AG04449 (cell line): ENCODE data around the gene SUSD6.

ENCODE experiments used
- CTCF ChIA-PET: fragments of 350-600 bp; formaldehyde crosslinking; extraction: SDS; loops from one replicate; lab custom pipeline; 2021; ENCODE audit warnings: antibody characterized with exemption; lab: Yijun Ruan, JAX
- POLR2A ChIA-PET: fragments of 400-600, 350-600 bp; formaldehyde crosslinking; extraction: SDS; loops from one replicate; lab custom pipeline; 2020; ENCODE audit warnings: antibody characterized with exemption, inconsistent platforms; lab: Yijun Ruan, JAX
- DNase-seq: peaks from one replicate; pipeline ENCODE4 v3.0.0-alpha.2; 2010; ENCODE audit warnings: low read depth, low spot score
- H3K4me3 ChIP-seq: 2 replicates; pipeline ENCODE4 v1.5.1; 2011; ENCODE audit warnings: low read depth, mild to moderate bottlenecking, control low read depth, low read length
- CTCF ChIP-seq: IDR thresholded peaks from one replicate; pipeline ENCODE4 v1.5.1; 2011; ENCODE audit warnings: mild to moderate bottlenecking, moderate library complexity, low read length, control low read depth, inconsistent platforms; ENCODE audit not compliant: insufficient read depth; ENCODE audit errors: missing control alignments

SUSD6 gene

GRCh38 chr14:69741055-69741454 lies 129.7 kb downstream of the SUSD6 start:
- H3K4me3 ChIP-seq: no peak overlapping the region
- no peak for TF ChIP-seq CTCF
- ChIA-PET POLR2A (no interaction called here), CTCF (interaction anchor here (1.2 kb wide), 1 partner anchor 206 kb away, joined by 3 read pairs; no protein-coding TSS in a partner anchor)
- DNase-seq: no peak

- DNase-seq: no peak
- H3K4me3 ChIP-seq: no peak overlapping the region
- ChIA-PET POLR2A (no interaction called here), CTCF (interaction anchor here (2.4 to 2.7 kb wide), 2 partner anchors 23 to 165 kb away, joined by 8 to 9 read pairs; no protein-coding TSS in a partner anchor)
- TF ChIP-seq CTCF: no peak
Measured at GRCh38 chr14:69749956-69750355, 138.6 kb downstream of the SUSD6 start.

- no peak for DNase-seq
- ChIA-PET POLR2A (no interaction called here), CTCF (interaction anchor here (0.9 to 2.7 kb wide), 3 partner anchors 20 to 166 kb away, joined by 3 to 9 read pairs (median 8); no protein-coding TSS in a partner anchor)
- no peak for TF ChIP-seq CTCF
- no peak overlapping the region for H3K4me3 ChIP-seq
Measured at GRCh38 chr14:69750495-69750894, 139.1 kb downstream of the SUSD6 start.

- ChIA-PET POLR2A (no interaction called here), CTCF (interaction anchor here (1.0 to 2.1 kb wide), 2 partner anchors 25 to 217 kb away, joined by 4 to 6 read pairs; no protein-coding TSS in a partner anchor)
- no peak for TF ChIP-seq CTCF
- DNase-seq: no peak
- H3K4me3 ChIP-seq: no peak overlapping the region
Measured at GRCh38 chr14:69752773-69753172, 141.4 kb downstream of the SUSD6 start.

GRCh38 chr14:69753860-69754259 lies 142.5 kb downstream of the SUSD6 start:
- ChIA-PET POLR2A (no interaction called here), CTCF (interaction anchor here (1.1 kb wide), 1 partner anchor 27 kb away, joined by 4 read pairs; no protein-coding TSS in a partner anchor)
- no peak overlapping the region for H3K4me3 ChIP-seq
- no peak for DNase-seq
- no peak for TF ChIP-seq CTCF

- CTCF ChIA-PET: interaction anchor here (1.1 to 1.7 kb wide), 2 partner anchors 27 to 170 kb away, joined by 4 to 6 read pairs; no protein-coding TSS in a partner anchor
- no peak for TF ChIP-seq CTCF
- no peak for DNase-seq
- no peak overlapping the region for H3K4me3 ChIP-seq
- POLR2A ChIA-PET: interaction anchor here (1.1 kb wide), 1 partner anchor 12 kb away, joined by 3 read pairs; the partner anchor contains the start of gene SRSF5
Measured at GRCh38 chr14:69754487-69754886, 143.1 kb downstream of the SUSD6 start.
